H9 (cell line): ENCODE measurements around the gene JTB. TPM values are rescaled to one million over a fixed set of nuclear protein-coding genes. Genes with fewer than 3 reads are reported as not detected.

Experiments used
- DNase-seq: peaks from one replicate; pipeline ENCODE4 v3.0.0-alpha.2; 2017
- H2AFZ ChIP-seq: one replicate; pipeline ENCODE4 v1.6.1; 2013; ENCODE audit warnings: mild to moderate bottlenecking, low read length, control low read depth, moderate library complexity
- H2AK5ac ChIP-seq: 2 replicates; pipeline ENCODE4 v1.6.1; 2013; ENCODE audit warnings: low read length, control low read depth, mixed read lengths; ENCODE audit not compliant: insufficient read length
- H2BK120ac ChIP-seq: one replicate; pipeline ENCODE4 v1.6.1; 2013; ENCODE audit warnings: low read depth, mild to moderate bottlenecking, low read length, control low read depth, inconsistent platforms; ENCODE audit not compliant: poor library complexity, severe bottlenecking
- H2BK12ac ChIP-seq: 2 replicates; pipeline ENCODE4 v1.6.1; 2013; ENCODE audit warnings: low read length, control low read depth, mixed read lengths, low read depth; ENCODE audit not compliant: insufficient read length
- H2BK15ac ChIP-seq: 2 replicates; pipeline ENCODE4 v1.6.1; 2013; ENCODE audit warnings: low read depth, low read length, control low read depth
- H2BK20ac ChIP-seq: one replicate; pipeline ENCODE4 v1.6.1; 2013; ENCODE audit warnings: low read depth, mild to moderate bottlenecking, low read length, control low read depth, inconsistent platforms; ENCODE audit not compliant: poor library complexity, severe bottlenecking
- H2BK5ac ChIP-seq: 2 replicates; pipeline ENCODE4 v1.6.1; 2013; ENCODE audit warnings: low read length, control low read depth, mixed read lengths; ENCODE audit not compliant: insufficient read length
- H3K14ac ChIP-seq: 2 replicates; pipeline ENCODE4 v1.6.1; 2013; ENCODE audit warnings: low read length, control low read depth; ENCODE audit not compliant: insufficient read depth
- H3K18ac ChIP-seq: 2 replicates; pipeline ENCODE4 v1.6.1; 2013; ENCODE audit warnings: low read depth, mild to moderate bottlenecking, mixed read lengths, low read length, control low read depth; ENCODE audit not compliant: insufficient read length
- H3K23ac ChIP-seq: 2 replicates; pipeline ENCODE4 v1.6.1; 2013; ENCODE audit warnings: low read length, control low read depth, mixed read lengths, low read depth; ENCODE audit not compliant: insufficient read length
- H3K23me2 ChIP-seq: 2 replicates; pipeline ENCODE4 v1.6.1; 2013; ENCODE audit warnings: low read depth, mild to moderate bottlenecking, mixed read lengths, low read length, control low read depth; ENCODE audit not compliant: insufficient read length, poor library complexity, severe bottlenecking
- H3K27ac ChIP-seq: 2 replicates; pipeline ENCODE4 v1.5.1; 2013; ENCODE audit warnings: low read length, control low read depth, mixed read lengths, low read depth; ENCODE audit not compliant: insufficient read length
- H3K27me3 ChIP-seq: 2 replicates; pipeline ENCODE4 v1.6.1; 2013; ENCODE audit warnings: low read length, control low read depth, inconsistent platforms; ENCODE audit not compliant: insufficient read depth
- H3K4ac ChIP-seq: 2 replicates; pipeline ENCODE4 v1.6.1; 2013; ENCODE audit warnings: low read depth, mild to moderate bottlenecking, control low read depth, inconsistent platforms, low read length, moderate library complexity
- H3K4me1 ChIP-seq: 2 replicates; pipeline ENCODE4 v1.6.1; 2013; ENCODE audit warnings: low read length, control low read depth, inconsistent platforms; ENCODE audit not compliant: insufficient read depth
- H3K4me2 ChIP-seq: 2 replicates; pipeline ENCODE4 v1.6.1; 2013; ENCODE audit warnings: low read length, control low read depth, mixed read lengths; ENCODE audit not compliant: insufficient read length, insufficient read depth
- H3K56ac ChIP-seq: 2 replicates; pipeline ENCODE4 v1.6.1; 2013; ENCODE audit warnings: low read depth, mild to moderate bottlenecking, mixed read lengths, low read length, control low read depth; ENCODE audit not compliant: insufficient read length
- H3K79me1 ChIP-seq: 2 replicates; pipeline ENCODE4 v1.6.1; 2013; ENCODE audit warnings: low read depth, mild to moderate bottlenecking, moderate library complexity, low read length, control low read depth, inconsistent platforms; ENCODE audit not compliant: insufficient read depth, poor library complexity, severe bottlenecking
- H3K79me2 ChIP-seq: 2 replicates; pipeline ENCODE4 v1.6.1; 2013; ENCODE audit warnings: low read length, control low read depth, inconsistent platforms; ENCODE audit not compliant: insufficient read depth
- H3K9ac ChIP-seq: 2 replicates; pipeline ENCODE4 v1.6.1; 2013; ENCODE audit warnings: low read length, control low read depth, mixed read lengths; ENCODE audit not compliant: insufficient read length; ENCODE audit errors: extremely low read depth
- H3K9me3 ChIP-seq: one replicate; pipeline ENCODE4 v1.6.1; 2013; ENCODE audit warnings: low read depth, low read length, inconsistent platforms; ENCODE audit not compliant: control insufficient read depth
- H3T11ph ChIP-seq: one replicate; pipeline ENCODE4 v1.6.1; 2013; ENCODE audit warnings: mild to moderate bottlenecking, low read length, control low read depth, inconsistent platforms
- H4K20me1 ChIP-seq: one replicate; pipeline ENCODE4 v1.6.1; 2013; ENCODE audit not compliant: control insufficient read depth, insufficient read length, insufficient read depth
- H4K5ac ChIP-seq: 2 replicates; pipeline ENCODE4 v1.6.1; 2013; ENCODE audit warnings: low read depth, mild to moderate bottlenecking, mixed read lengths, low read length, control low read depth; ENCODE audit not compliant: insufficient read length
- H4K8ac ChIP-seq: replicated peaks from 2 replicates; pipeline ENCODE4 v1.6.1; 2013; ENCODE audit warnings: low read length, control low read depth, mixed read lengths, low read depth; ENCODE audit not compliant: insufficient read length
- H4K91ac ChIP-seq: 2 replicates; pipeline ENCODE4 v1.6.1; 2013; ENCODE audit warnings: low read depth, mild to moderate bottlenecking, moderate library complexity, mixed read lengths, low read length, control low read depth; ENCODE audit not compliant: insufficient read length
- H3K27ac Mint-ChIP-seq, 3 experiments: 2 replicates in 2 of 3; 3 replicates in 1 of 3; pipeline ENCODE4 v1.8.0; 2020 to 2021; ENCODE audit warnings: mixed read lengths in 3 of 3, mild to moderate bottlenecking in 1 of 3, moderate library complexity in 1 of 3
- H3K27me3 Mint-ChIP-seq: 2 replicates; pipeline ENCODE4 v1.8.0; 2021; ENCODE audit warnings: low read depth, mild to moderate bottlenecking, moderate library complexity, mixed read lengths
- H3K36me3 Mint-ChIP-seq, 3 experiments: 2 replicates in 2 of 3; 3 replicates in 1 of 3; pipeline ENCODE4 v1.8.0; 2020 to 2021; ENCODE audit warnings: low read depth in 3 of 3, mixed read lengths in 3 of 3; ENCODE audit not compliant: insufficient read depth in 1 of 3
- H3K4me1 Mint-ChIP-seq, 2 experiments: 2 replicates each; pipeline ENCODE4 v1.8.0; 2020; ENCODE audit warnings: mixed read lengths in 2 of 2
- H3K4me3 Mint-ChIP-seq, 2 experiments: 2 replicates in 1 of 2; 3 replicates in 1 of 2; pipeline ENCODE4 v1.8.0; 2020 to 2021; ENCODE audit warnings: mild to moderate bottlenecking in 2 of 2, mixed read lengths in 2 of 2, moderate library complexity in 1 of 2
- H3K9me3 Mint-ChIP-seq, 2 experiments: 2 replicates in 1 of 2; 3 replicates in 1 of 2; pipeline ENCODE4 v1.8.0; 2020; ENCODE audit warnings: mild to moderate bottlenecking in 2 of 2, mixed read lengths in 2 of 2, moderate library complexity in 1 of 2
- WGBS: extraction: QIAGEN DNeasy Blood & Tissue Kit; methylation state at CpG from one replicate; pipeline ENCODE4 v1.1.7; 2013; ENCODE audit warnings: missing lambda C conversion rate, low lambda C conversion rate, mixed read lengths; ENCODE audit not compliant: insufficient read length; ENCODE audit errors: extremely low coverage; 5-methylcytosine and 5-hydroxymethylcytosine counted together
- total RNA-seq: library from RNA; stranded (reverse); gene quantifications from 2 replicates; pipeline ENCODE4 v1.2.1, GENCODE V29; 2021
- TF ChIP-seq, protein P1 (sequence below): fragments of 200-600 bp; sonication (generic); conservative IDR thresholded peaks from 3 replicates; pipeline ENCODE4 v1.8.0; 2021; ENCODE audit warnings: antibody characterized with exemption, mild to moderate bottlenecking

The JTB gene
- total RNA-seq, 1 experiment from 2014 or later = 85.4 TPM

DNA sequence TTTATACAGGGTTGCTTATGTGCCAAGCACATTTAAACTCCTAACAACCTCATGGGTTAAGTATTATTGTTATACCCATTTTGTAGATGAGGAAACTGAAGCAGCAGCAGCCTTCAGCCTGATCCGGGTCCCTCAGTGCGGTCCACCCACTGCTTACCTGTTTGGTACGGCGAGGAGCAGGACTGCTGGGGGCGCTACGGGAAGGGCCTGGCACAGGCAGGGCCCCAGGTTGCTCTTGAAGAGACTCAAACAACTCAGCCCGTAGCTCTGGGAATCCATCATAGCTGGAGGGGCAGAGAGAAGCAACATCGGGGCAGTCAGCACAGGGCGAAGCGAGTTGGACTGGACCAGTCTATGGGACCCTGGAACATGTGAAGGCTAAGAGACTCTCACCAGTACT lies 40.1 kb downstream of the JTB start:
- Histone ChIP-seq H3T11ph (no peak overlapping the region), H3K27ac (no peak overlapping the region), H2AK5ac (no peak overlapping the region), H2BK20ac (no peak overlapping the region), H4K5ac (no peak overlapping the region), H2BK120ac (no peak overlapping the region), H4K8ac (no peak overlapping the region), H2BK5ac (no peak overlapping the region), H3K23ac (no peak overlapping the region), H3K4ac (no peak overlapping the region), H3K18ac (no peak overlapping the region), H3K4me2 (no peak overlapping the region), H3K14ac (no peak overlapping the region), H2BK15ac (no peak overlapping the region), H2AFZ (no peak overlapping the region), H4K20me1 (peaks cover 3% of the 10 kb centered on the region), H3K9ac (no peak overlapping the region), H4K91ac (no peak overlapping the region), H3K9me3 (no peaks in the 10 kb centered on the region), H3K56ac (no peak overlapping the region), H3K27me3 (no peaks in the 10 kb centered on the region), H3K23me2 (no peaks in the 10 kb centered on the region), H3K79me1 (no peaks in the 10 kb centered on the region), H3K4me1 (no peaks in the 10 kb centered on the region), H2BK12ac (no peak overlapping the region), H3K79me2 (no peaks in the 10 kb centered on the region)
- no CpG with 5 or more reads among the region's 10 CpGs for WGBS
- Mint-ChIP-seq H3K36me3 (peaks cover 48 to 84% (median 79%) of the 10 kb centered on the region in 3 experiments), H3K4me1 (no peaks in the 10 kb centered on the region), H3K4me3 (no peak overlapping the region), H3K9me3 (no peaks in the 10 kb centered on the region), H3K27me3 (no peaks in the 10 kb centered on the region), H3K27ac (no peak overlapping the region)
- no peak for DNase-seq
- TF ChIP-seq, protein P1, sequence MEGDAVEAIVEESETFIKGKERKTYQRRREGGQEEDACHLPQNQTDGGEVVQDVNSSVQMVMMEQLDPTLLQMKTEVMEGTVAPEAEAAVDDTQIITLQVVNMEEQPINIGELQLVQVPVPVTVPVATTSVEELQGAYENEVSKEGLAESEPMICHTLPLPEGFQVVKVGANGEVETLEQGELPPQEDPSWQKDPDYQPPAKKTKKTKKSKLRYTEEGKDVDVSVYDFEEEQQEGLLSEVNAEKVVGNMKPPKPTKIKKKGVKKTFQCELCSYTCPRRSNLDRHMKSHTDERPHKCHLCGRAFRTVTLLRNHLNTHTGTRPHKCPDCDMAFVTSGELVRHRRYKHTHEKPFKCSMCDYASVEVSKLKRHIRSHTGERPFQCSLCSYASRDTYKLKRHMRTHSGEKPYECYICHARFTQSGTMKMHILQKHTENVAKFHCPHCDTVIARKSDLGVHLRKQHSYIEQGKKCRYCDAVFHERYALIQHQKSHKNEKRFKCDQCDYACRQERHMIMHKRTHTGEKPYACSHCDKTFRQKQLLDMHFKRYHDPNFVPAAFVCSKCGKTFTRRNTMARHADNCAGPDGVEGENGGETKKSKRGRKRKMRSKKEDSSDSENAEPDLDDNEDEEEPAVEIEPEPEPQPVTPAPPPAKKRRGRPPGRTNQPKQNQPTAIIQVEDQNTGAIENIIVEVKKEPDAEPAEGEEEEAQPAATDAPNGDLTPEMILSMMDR = no peak
